ENCODE measurements around the gene SPAG9.

The SPAG9 gene

DNA sequence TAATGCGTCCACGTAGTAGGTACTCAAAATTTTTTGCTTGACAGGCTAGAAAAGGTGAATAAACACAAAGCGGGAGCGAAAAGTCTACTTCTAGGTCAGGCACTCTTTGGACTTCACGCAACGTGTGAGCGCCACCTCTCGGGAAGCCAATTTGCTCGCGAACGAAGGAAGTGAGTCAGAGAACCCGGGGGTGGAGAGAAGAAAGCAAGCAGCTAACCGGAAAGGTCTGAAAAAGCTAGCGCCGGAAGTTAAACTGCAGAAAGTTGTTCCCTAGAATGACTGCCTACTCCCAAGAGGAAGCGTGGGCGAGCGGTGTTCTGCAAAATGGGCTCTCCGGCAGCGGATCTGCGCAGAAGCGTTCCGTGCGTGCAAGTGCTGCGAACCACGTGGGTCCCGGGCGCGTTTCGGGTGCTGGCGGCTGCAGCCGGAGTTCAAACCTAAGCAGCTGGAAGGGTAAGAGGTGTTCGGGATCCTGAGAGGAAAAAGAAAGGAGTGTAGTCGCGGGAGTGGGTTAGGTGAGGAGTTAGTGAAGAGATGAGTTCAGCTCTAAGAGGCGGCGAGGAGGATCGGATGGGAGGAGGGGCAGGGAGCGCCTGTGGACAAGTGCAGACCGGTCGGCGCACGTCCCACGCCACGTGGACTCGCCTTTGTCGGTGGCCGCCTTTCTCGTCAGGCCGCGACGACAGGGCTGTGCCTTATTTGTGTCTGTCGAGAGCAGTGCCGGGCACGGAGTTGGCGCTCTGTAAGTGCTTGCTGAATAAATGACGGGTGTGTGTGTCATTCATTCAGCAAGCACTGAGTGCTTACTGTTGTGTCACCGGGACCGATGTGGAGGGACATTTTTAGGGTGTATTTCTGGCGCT is 32.8 kb upstream of the SPAG9 start, which contains the start of gene NME1 (continued):
- TF ChIP-seq, protein P1, sequence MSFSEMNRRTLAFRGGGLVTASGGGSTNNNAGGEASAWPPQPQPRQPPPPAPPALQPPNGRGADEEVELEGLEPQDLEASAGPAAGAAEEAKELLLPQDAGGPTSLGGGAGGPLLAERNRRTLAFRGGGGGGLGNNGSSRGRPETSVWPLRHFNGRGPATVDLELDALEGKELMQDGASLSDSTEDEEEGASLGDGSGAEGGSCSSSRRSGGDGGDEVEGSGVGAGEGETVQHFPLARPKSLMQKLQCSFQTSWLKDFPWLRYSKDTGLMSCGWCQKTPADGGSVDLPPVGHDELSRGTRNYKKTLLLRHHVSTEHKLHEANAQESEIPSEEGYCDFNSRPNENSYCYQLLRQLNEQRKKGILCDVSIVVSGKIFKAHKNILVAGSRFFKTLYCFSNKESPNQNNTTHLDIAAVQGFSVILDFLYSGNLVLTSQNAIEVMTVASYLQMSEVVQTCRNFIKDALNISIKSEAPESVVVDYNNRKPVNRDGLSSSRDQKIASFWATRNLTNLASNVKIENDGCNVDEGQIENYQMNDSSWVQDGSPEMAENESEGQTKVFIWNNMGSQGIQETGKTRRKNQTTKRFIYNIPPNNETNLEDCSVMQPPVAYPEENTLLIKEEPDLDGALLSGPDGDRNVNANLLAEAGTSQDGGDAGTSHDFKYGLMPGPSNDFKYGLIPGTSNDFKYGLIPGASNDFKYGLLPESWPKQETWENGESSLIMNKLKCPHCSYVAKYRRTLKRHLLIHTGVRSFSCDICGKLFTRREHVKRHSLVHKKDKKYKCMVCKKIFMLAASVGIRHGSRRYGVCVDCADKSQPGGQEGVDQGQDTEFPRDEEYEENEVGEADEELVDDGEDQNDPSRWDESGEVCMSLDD (tag by site-specific recombination; IDR thresholded peaks at IDR 0.05): peak; percentile 84
- TF ChIP-seq ZNF629 (tag by site-specific recombination; IDR thresholded peaks at IDR 0.05) (peak; percentile 94), ZNF561 (tag by site-specific recombination; IDR thresholded peaks at IDR 0.05; ENCODE audit: borderline replicate concordance) (peak; percentile 88; the same call in 1 of the 2 replicates), ZNF473 (tag by site-specific recombination; IDR thresholded peaks at IDR 0.05) (no peak)
- TF ChIP-seq, protein P2, sequence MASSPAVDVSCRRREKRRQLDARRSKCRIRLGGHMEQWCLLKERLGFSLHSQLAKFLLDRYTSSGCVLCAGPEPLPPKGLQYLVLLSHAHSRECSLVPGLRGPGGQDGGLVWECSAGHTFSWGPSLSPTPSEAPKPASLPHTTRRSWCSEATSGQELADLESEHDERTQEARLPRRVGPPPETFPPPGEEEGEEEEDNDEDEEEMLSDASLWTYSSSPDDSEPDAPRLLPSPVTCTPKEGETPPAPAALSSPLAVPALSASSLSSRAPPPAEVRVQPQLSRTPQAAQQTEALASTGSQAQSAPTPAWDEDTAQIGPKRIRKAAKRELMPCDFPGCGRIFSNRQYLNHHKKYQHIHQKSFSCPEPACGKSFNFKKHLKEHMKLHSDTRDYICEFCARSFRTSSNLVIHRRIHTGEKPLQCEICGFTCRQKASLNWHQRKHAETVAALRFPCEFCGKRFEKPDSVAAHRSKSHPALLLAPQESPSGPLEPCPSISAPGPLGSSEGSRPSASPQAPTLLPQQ (tag by site-specific recombination; IDR thresholded peaks at IDR 0.05): peak; percentile 94

DNA sequence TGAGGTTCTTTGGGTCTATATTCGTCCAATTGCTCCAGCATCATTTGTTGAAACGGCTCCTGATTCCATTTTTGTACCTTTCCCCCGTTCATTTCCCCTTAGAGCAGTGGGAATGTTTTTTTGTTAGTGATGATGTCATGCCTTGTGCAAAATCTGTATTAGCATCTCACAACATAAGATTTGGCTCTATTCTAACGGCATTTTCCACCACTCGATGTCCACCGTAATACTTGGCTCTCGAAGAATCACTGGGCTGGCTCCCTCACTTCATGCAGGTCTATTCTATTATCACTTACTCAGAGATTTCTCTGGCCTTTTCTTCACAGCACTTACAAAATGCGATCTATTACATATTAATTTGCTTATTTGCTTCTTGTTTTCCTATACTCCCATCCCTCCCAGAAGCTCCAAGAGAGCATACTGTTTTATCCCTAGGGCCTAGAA is 32.1 kb upstream of the SPAG9 start:
- H3K4me3 ChIP-seq (ENCODE audit: low read depth, low read length): peak overlapping the region; percentile 39
- no peaks in the 10 kb centered on the region for H3K9me3 ChIP-seq (ENCODE audit: control insufficient read depth, insufficient read depth, low read depth, low read length)
- ChIA-PET POLR2A (interaction anchor here (0.6 to 3.8 kb wide), 12 partner anchors 13 to 445 kb away, joined by 3 to 36 read pairs (median 4); partner anchors contain the start of genes ANKRD40, NME2, SPAG9 and TOB1), CTCF (interaction anchor here (0.5 to 3.8 kb wide), 36 partner anchors 9 to 1235 kb away, joined by 3 to 107 read pairs (median 5); partner anchors contain the start of genes NME2, SPAG9 and UTP18)
- peaks cover 16 to 25% of the 10 kb centered on the region in 2 experiments for H3K36me3 ChIP-seq (ENCODE audit: control insufficient read depth in 2 of 2, insufficient read depth in 1 of 2, low read length in 2 of 2)
- H3K27ac ChIP-seq (ENCODE audit: extremely low read depth, low read depth, low read length): peak overlapping the region; percentile 45
- peaks cover 4% of the 10 kb centered on the region; the same call in 1 of the 2 replicates for H3K4me1 ChIP-seq (ENCODE audit: control insufficient read depth, insufficient read depth, low read length)
- TF ChIP-seq ZNF777 (tag by site-specific recombination; IDR thresholded peaks at IDR 0.05; ENCODE audit: borderline replicate concordance) (no peak), GFI1B (tag by site-specific recombination; IDR thresholded peaks at IDR 0.05) (peak; percentile 59; the same call in 1 of the 2 replicates), ZFP41 (tag by site-specific recombination; IDR thresholded peaks at IDR 0.05; ENCODE audit: borderline replicate concordance) (no peak), ZBTB21 (tag by site-specific recombination; IDR thresholded peaks at IDR 0.05) (peak; percentile 87), ZNF266 (tag by site-specific recombination; IDR thresholded peaks at IDR 0.05; ENCODE audit: low read depth) (no peak), ZNF785 (tag by site-specific recombination; IDR thresholded peaks at IDR 0.05) (no peak), IKZF3 (tag by site-specific recombination; IDR thresholded peaks at IDR 0.05) (0 out of 2 replicates have a peak, but pooled peaks have one; percentile 22), ZNF248 (tag by site-specific recombination; IDR thresholded peaks at IDR 0.05) (no peak), ZNF354C (tag by site-specific recombination; IDR thresholded peaks at IDR 0.05; ENCODE audit: borderline replicate concordance, low read depth) (no peak), ZNF10 (tag by site-specific recombination; IDR thresholded peaks at IDR 0.05) (no peak), ZNF707 (tag by site-specific recombination; IDR thresholded peaks at IDR 0.05) (no peak), ZNF350 (tag by site-specific recombination; IDR thresholded peaks at IDR 0.05) (no peak), GLIS1 (tag by site-specific recombination; IDR thresholded peaks at IDR 0.05) (no peak)
- TF ChIP-seq, protein P3, sequence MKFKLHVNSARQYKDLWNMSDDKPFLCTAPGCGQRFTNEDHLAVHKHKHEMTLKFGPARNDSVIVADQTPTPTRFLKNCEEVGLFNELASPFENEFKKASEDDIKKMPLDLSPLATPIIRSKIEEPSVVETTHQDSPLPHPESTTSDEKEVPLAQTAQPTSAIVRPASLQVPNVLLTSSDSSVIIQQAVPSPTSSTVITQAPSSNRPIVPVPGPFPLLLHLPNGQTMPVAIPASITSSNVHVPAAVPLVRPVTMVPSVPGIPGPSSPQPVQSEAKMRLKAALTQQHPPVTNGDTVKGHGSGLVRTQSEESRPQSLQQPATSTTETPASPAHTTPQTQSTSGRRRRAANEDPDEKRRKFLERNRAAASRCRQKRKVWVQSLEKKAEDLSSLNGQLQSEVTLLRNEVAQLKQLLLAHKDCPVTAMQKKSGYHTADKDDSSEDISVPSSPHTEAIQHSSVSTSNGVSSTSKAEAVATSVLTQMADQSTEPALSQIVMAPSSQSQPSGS (tag by site-specific recombination; IDR thresholded peaks at IDR 0.05; ENCODE audit: low read depth): peak; percentile 97
- TF ChIP-seq, protein P4, sequence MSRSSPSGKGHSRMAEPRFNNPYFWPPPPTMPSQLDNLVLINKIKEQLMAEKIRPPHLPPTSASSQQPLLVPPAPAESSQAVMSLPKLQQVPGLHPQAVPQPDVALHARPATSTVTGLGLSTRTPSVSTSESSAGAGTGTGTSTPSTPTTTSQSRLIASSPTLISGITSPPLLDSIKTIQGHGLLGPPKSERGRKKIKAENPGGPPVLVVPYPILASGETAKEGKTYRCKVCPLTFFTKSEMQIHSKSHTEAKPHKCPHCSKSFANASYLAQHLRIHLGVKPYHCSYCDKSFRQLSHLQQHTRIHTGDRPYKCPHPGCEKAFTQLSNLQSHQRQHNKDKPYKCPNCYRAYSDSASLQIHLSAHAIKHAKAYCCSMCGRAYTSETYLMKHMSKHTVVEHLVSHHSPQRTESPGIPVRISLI (tag by site-specific recombination; IDR thresholded peaks at IDR 0.05): peak; percentile 81; the same call in 1 of the 2 replicates
- TF ChIP-seq, protein P5, sequence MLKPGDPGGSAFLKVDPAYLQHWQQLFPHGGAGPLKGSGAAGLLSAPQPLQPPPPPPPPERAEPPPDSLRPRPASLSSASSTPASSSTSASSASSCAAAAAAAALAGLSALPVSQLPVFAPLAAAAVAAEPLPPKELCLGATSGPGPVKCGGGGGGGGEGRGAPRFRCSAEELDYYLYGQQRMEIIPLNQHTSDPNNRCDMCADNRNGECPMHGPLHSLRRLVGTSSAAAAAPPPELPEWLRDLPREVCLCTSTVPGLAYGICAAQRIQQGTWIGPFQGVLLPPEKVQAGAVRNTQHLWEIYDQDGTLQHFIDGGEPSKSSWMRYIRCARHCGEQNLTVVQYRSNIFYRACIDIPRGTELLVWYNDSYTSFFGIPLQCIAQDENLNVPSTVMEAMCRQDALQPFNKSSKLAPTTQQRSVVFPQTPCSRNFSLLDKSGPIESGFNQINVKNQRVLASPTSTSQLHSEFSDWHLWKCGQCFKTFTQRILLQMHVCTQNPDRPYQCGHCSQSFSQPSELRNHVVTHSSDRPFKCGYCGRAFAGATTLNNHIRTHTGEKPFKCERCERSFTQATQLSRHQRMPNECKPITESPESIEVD (tag by site-specific recombination; IDR thresholded peaks at IDR 0.05): 0 out of 2 replicates have a peak, but pooled peaks have one; percentile 0
- TF ChIP-seq, protein P6, sequence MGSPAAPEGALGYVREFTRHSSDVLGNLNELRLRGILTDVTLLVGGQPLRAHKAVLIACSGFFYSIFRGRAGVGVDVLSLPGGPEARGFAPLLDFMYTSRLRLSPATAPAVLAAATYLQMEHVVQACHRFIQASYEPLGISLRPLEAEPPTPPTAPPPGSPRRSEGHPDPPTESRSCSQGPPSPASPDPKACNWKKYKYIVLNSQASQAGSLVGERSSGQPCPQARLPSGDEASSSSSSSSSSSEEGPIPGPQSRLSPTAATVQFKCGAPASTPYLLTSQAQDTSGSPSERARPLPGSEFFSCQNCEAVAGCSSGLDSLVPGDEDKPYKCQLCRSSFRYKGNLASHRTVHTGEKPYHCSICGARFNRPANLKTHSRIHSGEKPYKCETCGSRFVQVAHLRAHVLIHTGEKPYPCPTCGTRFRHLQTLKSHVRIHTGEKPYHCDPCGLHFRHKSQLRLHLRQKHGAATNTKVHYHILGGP (tag by site-specific recombination; IDR thresholded peaks at IDR 0.05): 0 out of 2 replicates have a peak, but pooled peaks have one; percentile 48
